Inflammatory macrophage treated with lipopolysaccharide for 4 hours (primary cell): Measurements from ENCODE around the gene LDHD.

ENCODE experiments used
- DNase-seq: peaks from one replicate; pipeline ENCODE4 v3.0.0-alpha.2; 2020

Gene LDHD

GRCh38 chr16:75116081-75116910 lies at the start of gene LDHD:
Gene LDHD (minus strand): TSS chr16:75116780. CDS start chr16:75116720, 60 bp downstream.
- peak; percentile 68 for DNase-seq

GRCh38 chr16:75160386-75160785 lies 43.8 kb upstream of the LDHD start:
- DNase-seq: no peak

- no peak for DNase-seq
Measured at GRCh38 chr16:75152635-75153034, 36.1 kb upstream of the LDHD start.

GRCh38 chr16:75151798-75152197 lies 35.2 kb upstream of the LDHD start:
- no peak for DNase-seq

- DNase-seq: peak; percentile 92
Measured at GRCh38 chr16:75148311-75149195, 32.0 kb upstream of the LDHD start, which contains the start of gene ZFP1. Gene ZFP1 (plus strand): TSS chr16:75148524. CDS start chr16:75152952, 4,428 bp downstream.

GRCh38 chr16:75147968-75148310 lies 31.4 kb upstream of the LDHD start:
- no peak for DNase-seq

GRCh38 chr16:75143941-75144340 lies 27.4 kb upstream of the LDHD start:
- DNase-seq: peak; percentile 70

GRCh38 chr16:75139498-75139897 lies 22.9 kb upstream of the LDHD start:
- DNase-seq: no peak

GRCh38 chr16:75138636-75139035 lies 22.1 kb upstream of the LDHD start:
- peak; percentile 20 for DNase-seq

- DNase-seq: no peak
Measured at GRCh38 chr16:75138233-75138632, 21.7 kb upstream of the LDHD start.

GRCh38 chr16:75131081-75131480 lies 14.5 kb upstream of the LDHD start:
- no peak for DNase-seq

- no peak for DNase-seq
Measured at GRCh38 chr16:75130150-75130771, 13.7 kb upstream of the LDHD start.

- DNase-seq: peak; percentile 22
Measured at GRCh38 chr16:75129421-75130149, 13.0 kb upstream of the LDHD start.

GRCh38 chr16:75127713-75128415 lies 11.3 kb upstream of the LDHD start:
- DNase-seq: no peak

GRCh38 chr16:75122609-75123008 lies 6.0 kb upstream of the LDHD start:
- DNase-seq: no peak

GRCh38 chr16:75121949-75122568 lies 5.5 kb upstream of the LDHD start:
- no peak for DNase-seq

GRCh38 chr16:75120253-75120652 lies 3.7 kb upstream of the LDHD start:
- no peak for DNase-seq

GRCh38 chr16:75118943-75119539 lies 2.5 kb upstream of the LDHD start:
- DNase-seq: no peak

- no peak for DNase-seq
Measured at GRCh38 chr16:75116911-75117245, 298 bp upstream of the LDHD start.

- DNase-seq: no peak
Measured at GRCh38 chr16:75114946-75115825, 1.4 kb downstream of the LDHD start.
